IMR-90 (cell line): Measurements from ENCODE around the gene NPDC1.

Experiments
- BHLHE40 ChIP-seq: fragments of 150-350 bp; IDR thresholded peaks from 2 replicates; pipeline ENCODE4 v1.6.1; 2016; ENCODE audit warnings: mild to moderate bottlenecking, low read depth, low read length
- CEBPB ChIP-seq: IDR thresholded peaks from 2 replicates; pipeline ENCODE4 v1.6.1; 2012; ENCODE audit warnings: low read depth, low read length, improper control_type of control experiment
- POLR2A ChIP-seq: IDR thresholded peaks from 2 replicates; pipeline ENCODE4 v1.6.1; 2012; ENCODE audit warnings: mild to moderate bottlenecking, low read depth, low read length
- RAD21 ChIP-seq: IDR thresholded peaks from 2 replicates; pipeline ENCODE4 v1.6.1; 2012; ENCODE audit warnings: low read length, improper control_type of control experiment
- RCOR1 ChIP-seq: IDR thresholded peaks from 2 replicates; pipeline ENCODE4 v1.6.1; 2012; ENCODE audit warnings: mild to moderate bottlenecking, low read length, improper control_type of control experiment; ENCODE audit not compliant: insufficient replicate concordance
- SMC3 ChIP-seq: fragments of 150-350 bp; IDR thresholded peaks from 2 replicates; pipeline ENCODE4 v1.6.1; 2016; ENCODE audit warnings: low read depth, mild to moderate bottlenecking, antibody characterized with exemption, low read length, moderate library complexity
- TF ChIP-seq, protein P1 (sequence below): conservative IDR thresholded peaks from 2 replicates; pipeline ENCODE4 v1.5.1; 2012; ENCODE audit warnings: mild to moderate bottlenecking, low read depth, low read length, improper control_type of control experiment
- TF ChIP-seq, protein P2 (sequence below): fragments of 150-350 bp; IDR thresholded peaks from 2 replicates; pipeline ENCODE4 v1.6.1; 2017; ENCODE audit warnings: mild to moderate bottlenecking, antibody characterized with exemption, low read length, low read depth

DNA sequence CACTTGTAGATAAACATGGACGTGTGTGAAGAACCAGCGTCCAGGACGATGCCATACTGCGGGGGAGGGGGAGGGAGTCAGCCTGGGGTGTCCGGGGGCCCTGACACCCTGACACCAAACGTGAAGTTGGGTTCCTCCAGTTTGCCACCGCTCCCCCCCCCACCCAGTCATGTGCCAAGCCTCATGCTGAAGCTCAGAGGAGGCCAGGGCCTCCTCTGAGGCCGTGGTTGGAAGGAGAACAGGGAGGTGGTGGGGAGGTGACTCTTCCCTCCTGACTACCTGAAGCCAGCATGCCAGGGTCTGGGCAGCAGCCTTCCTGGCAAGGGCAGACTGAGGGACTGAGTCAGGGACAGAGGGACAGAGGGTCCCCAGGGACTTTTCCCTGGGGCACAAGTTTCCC lies 6.3 kb upstream of the NPDC1 start:
- TF ChIP-seq, protein P1, sequence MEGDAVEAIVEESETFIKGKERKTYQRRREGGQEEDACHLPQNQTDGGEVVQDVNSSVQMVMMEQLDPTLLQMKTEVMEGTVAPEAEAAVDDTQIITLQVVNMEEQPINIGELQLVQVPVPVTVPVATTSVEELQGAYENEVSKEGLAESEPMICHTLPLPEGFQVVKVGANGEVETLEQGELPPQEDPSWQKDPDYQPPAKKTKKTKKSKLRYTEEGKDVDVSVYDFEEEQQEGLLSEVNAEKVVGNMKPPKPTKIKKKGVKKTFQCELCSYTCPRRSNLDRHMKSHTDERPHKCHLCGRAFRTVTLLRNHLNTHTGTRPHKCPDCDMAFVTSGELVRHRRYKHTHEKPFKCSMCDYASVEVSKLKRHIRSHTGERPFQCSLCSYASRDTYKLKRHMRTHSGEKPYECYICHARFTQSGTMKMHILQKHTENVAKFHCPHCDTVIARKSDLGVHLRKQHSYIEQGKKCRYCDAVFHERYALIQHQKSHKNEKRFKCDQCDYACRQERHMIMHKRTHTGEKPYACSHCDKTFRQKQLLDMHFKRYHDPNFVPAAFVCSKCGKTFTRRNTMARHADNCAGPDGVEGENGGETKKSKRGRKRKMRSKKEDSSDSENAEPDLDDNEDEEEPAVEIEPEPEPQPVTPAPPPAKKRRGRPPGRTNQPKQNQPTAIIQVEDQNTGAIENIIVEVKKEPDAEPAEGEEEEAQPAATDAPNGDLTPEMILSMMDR = no peak
- TF ChIP-seq RAD21 (no peak), POLR2A (no peak), BHLHE40 (no peak), CEBPB (no peak), RCOR1 (no peak), SMC3 (no peak)
- TF ChIP-seq, protein P2, sequence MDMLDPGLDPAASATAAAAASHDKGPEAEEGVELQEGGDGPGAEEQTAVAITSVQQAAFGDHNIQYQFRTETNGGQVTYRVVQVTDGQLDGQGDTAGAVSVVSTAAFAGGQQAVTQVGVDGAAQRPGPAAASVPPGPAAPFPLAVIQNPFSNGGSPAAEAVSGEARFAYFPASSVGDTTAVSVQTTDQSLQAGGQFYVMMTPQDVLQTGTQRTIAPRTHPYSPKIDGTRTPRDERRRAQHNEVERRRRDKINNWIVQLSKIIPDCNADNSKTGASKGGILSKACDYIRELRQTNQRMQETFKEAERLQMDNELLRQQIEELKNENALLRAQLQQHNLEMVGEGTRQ = no peak
